IMR-90 (cell line): Measurements from ENCODE around the gene DDX46. TPM values are rescaled to one million over a fixed set of nuclear protein-coding genes. Genes with fewer than 3 reads are reported as not detected.

ENCODE experiments used
- ATAC-seq: fragments of 200-7000 bp; cut with Tn5 transposase; 2 replicates; pipeline ENCODE4 v1.9.1; 2020; ENCODE audit warnings: low read depth, mild to moderate bottlenecking, moderate library complexity
- BruUV-seq: library from RNA; stranded (reverse); fragments of 400-500 nt; replicated peaks from 2 replicates; lab custom pipeline; 2021; lab: Mats Ljungman, UMichigan
- CTCF ChIA-PET: fragments of 300-600 bp; formaldehyde crosslinking; extraction: SDS; loops from one replicate; lab custom pipeline; 2021; ENCODE audit warnings: antibody characterized with exemption; lab: Yijun Ruan, JAX
- POLR2A ChIA-PET: fragments of 300-600 bp; sonication (Branson Sonifier 250); formaldehyde crosslinking; loops from one replicate; lab custom pipeline; 2022; ENCODE audit warnings: antibody characterized with exemption; ENCODE audit not compliant: unreplicated experiment; lab: Charles Lee
- DNase-seq: peaks from one replicate; pipeline ENCODE4 v3.0.0; 2013
- H2AFZ ChIP-seq: replicated peaks from 2 replicates; pipeline ENCODE3; 2013; ENCODE audit warnings: low read length, mild to moderate bottlenecking; ENCODE audit not compliant: poor library complexity
- H2AK5ac ChIP-seq: 2 replicates; pipeline ENCODE4 v1.6.1; 2013; ENCODE audit warnings: low read depth, low read length, inconsistent platforms
- H2AK9ac ChIP-seq: replicated peaks from 2 replicates; pipeline ENCODE3; 2013; ENCODE audit warnings: mild to moderate bottlenecking, low read depth, low read length, moderate library complexity; ENCODE audit not compliant: poor library complexity
- H2BK120ac ChIP-seq: 2 replicates; pipeline ENCODE4 v1.6.1; 2013; ENCODE audit warnings: low read depth, low read length, inconsistent platforms
- H2BK15ac ChIP-seq: 3 replicates; pipeline ENCODE4 v1.6.1; 2013; ENCODE audit warnings: low read depth, low read length, inconsistent platforms
- H2BK20ac ChIP-seq: 2 replicates; pipeline ENCODE4 v1.6.1; 2013; ENCODE audit warnings: low read depth, mild to moderate bottlenecking, inconsistent platforms, low read length, moderate library complexity
- H2BK5ac ChIP-seq: 2 replicates; pipeline ENCODE4 v1.6.1; 2013; ENCODE audit warnings: mild to moderate bottlenecking, low read depth, low read length, inconsistent platforms; ENCODE audit not compliant: poor library complexity, severe bottlenecking
- H3K14ac ChIP-seq: replicated peaks from 2 replicates; pipeline ENCODE4 v1.6.1; 2013; ENCODE audit warnings: low read depth, low read length, inconsistent platforms
- H3K18ac ChIP-seq: 2 replicates; pipeline ENCODE4 v1.6.1; 2013; ENCODE audit warnings: low read depth, low read length, control low read depth
- H3K23ac ChIP-seq: 2 replicates; pipeline ENCODE4 v1.6.1; 2013; ENCODE audit warnings: low read depth, low read length, inconsistent platforms
- H3K27ac ChIP-seq: 2 replicates; pipeline ENCODE4 v1.5.1; 2013; ENCODE audit warnings: mild to moderate bottlenecking, control low read depth, low read length; ENCODE audit not compliant: insufficient read depth
- H3K27me3 ChIP-seq: 2 replicates; pipeline ENCODE4 v1.6.1; 2013; ENCODE audit warnings: low read length; ENCODE audit not compliant: control insufficient read depth, insufficient read depth
- H3K36me3 ChIP-seq: 2 replicates; pipeline ENCODE4 v1.6.1; 2013; ENCODE audit warnings: low read length, mixed read lengths; ENCODE audit not compliant: control insufficient read depth, insufficient read depth
- H3K4ac ChIP-seq: 2 replicates; pipeline ENCODE4 v1.6.1; 2013; ENCODE audit warnings: low read depth, low read length, inconsistent platforms
- H3K4me1 ChIP-seq: 2 replicates; pipeline ENCODE4 v1.6.1; 2013; ENCODE audit warnings: low read length, mixed read lengths; ENCODE audit not compliant: control insufficient read depth, insufficient read depth
- H3K4me2 ChIP-seq: 2 replicates; pipeline ENCODE4 v1.6.1; 2013; ENCODE audit warnings: low read depth, mild to moderate bottlenecking, control low read depth, low read length, moderate library complexity
- H3K4me3 ChIP-seq: 2 replicates; pipeline ENCODE4 v1.5.1; 2013; ENCODE audit warnings: low read depth, mild to moderate bottlenecking, control low read depth, low read length, moderate library complexity; ENCODE audit not compliant: insufficient read depth
- H3K56ac ChIP-seq: 2 replicates; pipeline ENCODE4 v1.6.1; 2013; ENCODE audit warnings: low read length, inconsistent platforms; ENCODE audit not compliant: insufficient read depth; ENCODE audit errors: extremely low read depth
- H3K79me1 ChIP-seq, 2 experiments: 2 replicates each; pipeline ENCODE4 v1.6.1; 2013; ENCODE audit warnings: low read length in 2 of 2, inconsistent platforms in 1 of 2, low read depth in 1 of 2
- H3K9ac ChIP-seq: 2 replicates; pipeline ENCODE4 v1.6.1; 2013; ENCODE audit warnings: low read depth, low read length, control low read depth
- H3K9me1 ChIP-seq: 2 replicates; pipeline ENCODE4 v1.6.1; 2013; ENCODE audit warnings: low read length, inconsistent platforms; ENCODE audit not compliant: insufficient read depth
- H3K9me3 ChIP-seq: 2 replicates; pipeline ENCODE4 v1.6.1; 2013; ENCODE audit warnings: low read length; ENCODE audit not compliant: control insufficient read depth, insufficient read depth
- H4K20me1 ChIP-seq: 2 replicates; pipeline ENCODE4 v1.6.1; 2013; ENCODE audit warnings: low read length, inconsistent platforms; ENCODE audit not compliant: insufficient read depth
- H4K5ac ChIP-seq: 2 replicates; pipeline ENCODE4 v1.6.1; 2013; ENCODE audit warnings: mild to moderate bottlenecking, low read depth, low read length, control low read depth
- H4K8ac ChIP-seq, 2 experiments: 2 replicates each; pipeline ENCODE4 v1.6.1; 2013; ENCODE audit warnings: low read depth in 2 of 2, low read length in 2 of 2, control low read depth in 1 of 2, inconsistent platforms in 1 of 2
- H4K91ac ChIP-seq: 2 replicates; pipeline ENCODE4 v1.6.1; 2013; ENCODE audit warnings: low read depth, low read length, inconsistent platforms; ENCODE audit not compliant: insufficient read depth
- BHLHE40 ChIP-seq: fragments of 150-350 bp; IDR thresholded peaks from 2 replicates; pipeline ENCODE4 v1.6.1; 2016; ENCODE audit warnings: mild to moderate bottlenecking, low read depth, low read length
- CEBPB ChIP-seq: IDR thresholded peaks from 2 replicates; pipeline ENCODE4 v1.6.1; 2012; ENCODE audit warnings: low read depth, low read length, improper control_type of control experiment
- CHD1 ChIP-seq: IDR thresholded peaks from 2 replicates; pipeline ENCODE4 v1.6.1; 2012; ENCODE audit warnings: low read depth, low read length, improper control_type of control experiment
- CTCF ChIP-seq: conservative IDR thresholded peaks from 2 replicates; pipeline ENCODE4 v1.5.1; 2012; ENCODE audit warnings: mild to moderate bottlenecking, low read depth, low read length, improper control_type of control experiment
- ELK1 ChIP-seq: fragments of 150-350 bp; IDR thresholded peaks from 2 replicates; pipeline ENCODE4 v1.6.1; 2016; ENCODE audit warnings: low read depth, mild to moderate bottlenecking, low read length, moderate library complexity, borderline replicate concordance
- FOS ChIP-seq: fragments of 150-350 bp; IDR thresholded peaks from 2 replicates; pipeline ENCODE4 v1.6.1; 2016; ENCODE audit warnings: low read depth, low read length
- MAFK ChIP-seq: IDR thresholded peaks from 2 replicates; pipeline ENCODE4 v1.6.1; 2012; ENCODE audit warnings: low read depth, low read length, improper control_type of control experiment
- MAZ ChIP-seq: IDR thresholded peaks from 2 replicates; pipeline ENCODE4 v1.6.1; 2012; ENCODE audit warnings: low read depth, mild to moderate bottlenecking, low read length, improper control_type of control experiment, moderate library complexity, borderline replicate concordance
- MXI1 ChIP-seq: IDR thresholded peaks from 2 replicates; pipeline ENCODE4 v1.6.1; 2012; ENCODE audit warnings: low read depth, mild to moderate bottlenecking, low read length, moderate library complexity, borderline replicate concordance
- NFE2L2 ChIP-seq: fragments of 150-350 bp; IDR thresholded peaks from 2 replicates; pipeline ENCODE4 v1.6.1; 2016; ENCODE audit warnings: low read depth, mild to moderate bottlenecking, low read length
- POLR2A ChIP-seq: IDR thresholded peaks from 2 replicates; pipeline ENCODE4 v1.6.1; 2012; ENCODE audit warnings: mild to moderate bottlenecking, low read depth, low read length
- RAD21 ChIP-seq: IDR thresholded peaks from 2 replicates; pipeline ENCODE4 v1.6.1; 2012; ENCODE audit warnings: low read length, improper control_type of control experiment
- RCOR1 ChIP-seq: IDR thresholded peaks from 2 replicates; pipeline ENCODE4 v1.6.1; 2012; ENCODE audit warnings: mild to moderate bottlenecking, low read length, improper control_type of control experiment; ENCODE audit not compliant: insufficient replicate concordance
- RFX5 ChIP-seq: IDR thresholded peaks from 2 replicates; pipeline ENCODE4 v1.8.0; 2012; ENCODE audit warnings: low read depth, mild to moderate bottlenecking, low read length, moderate library complexity
- SMC3 ChIP-seq: fragments of 150-350 bp; IDR thresholded peaks from 2 replicates; pipeline ENCODE4 v1.6.1; 2016; ENCODE audit warnings: low read depth, mild to moderate bottlenecking, antibody characterized with exemption, low read length, moderate library complexity
- USF2 ChIP-seq: fragments of 150-350 bp; IDR thresholded peaks from 2 replicates; pipeline ENCODE4 v1.6.1; 2017; ENCODE audit warnings: mild to moderate bottlenecking, antibody characterized with exemption, low read length, low read depth
- WGBS, 2 experiments: methylation state at CpG; one replicate each; pipeline versions ENCODE4 v1.1.5 to v1.1.7; 2013; ENCODE audit warnings: missing lambda C conversion rate in 2 of 2; ENCODE audit not compliant: insufficient read length in 1 of 2; ENCODE audit errors: extremely low coverage in 2 of 2; 5-methylcytosine and 5-hydroxymethylcytosine counted together
- dilution Hi-C: fragments of 300-500 bp; cut with HindIII; formaldehyde crosslinking; loops from one replicate; pipeline ENCODE4 v1.14.3; 2018; ENCODE audit warnings: low sequenced_read_pairs; ENCODE audit not compliant: unreplicated experiment
- in situ Hi-C: fragments of 300-500 bp; cut with MboI; formaldehyde crosslinking; loops from 3 replicates; pipeline ENCODE4 v1.14.3; 2019; ENCODE audit warnings: low sequenced_read_pairs, inconsistent platforms, mixed read lengths
- intact Hi-C: fragments of 100-400 bp; cut with micrococcal nuclease; formaldehyde crosslinking; loops from 2 replicates; pipeline ENCODE4 v1.10.0; 2022
- polyA plus RNA-seq, 3 experiments: library from polyadenylated mRNA; depleted of rRNA; stranded (reverse); fragments of >200 nt; gene quantifications; 2 replicates each; pipeline ENCODE4 v1.2.3, GENCODE V29; 2012; ENCODE audit warnings: low replicate concordance in 1 of 3
- total RNA-seq: library from RNA; depleted of rRNA; stranded (reverse); fragments of >200 nt; gene quantifications from 2 replicates; pipeline ENCODE4 v1.2.3, GENCODE V29; 2012

The DDX46 gene
- total and polyA plus RNA-seq, 2 of the 4 experiments (the other 2 are of a cell fraction): 22.5 to 26.0 TPM

GRCh38 chr5:134787692-134788091, 29.1 kb downstream of the DDX46 start:
- DNase-seq (no peak), ATAC-seq (no peak)
- Histone ChIP-seq H4K8ac (no peak overlapping the region), H3K14ac (no peak overlapping the region), H3K4me3 (no peak overlapping the region), H3K4me1 (peaks cover 8% of the 10 kb centered on the region), H3K27me3 (no peaks in the 10 kb centered on the region), H3K23ac (no peak overlapping the region), H3K9me1 (no peaks in the 10 kb centered on the region), H3K27ac (no peak overlapping the region), H3K36me3 (peaks cover 33% of the 10 kb centered on the region), H2BK20ac (no peak overlapping the region), H2BK15ac (no peak overlapping the region), H4K20me1 (peaks cover 18% of the 10 kb centered on the region; the same call in 1 of the 2 replicates), H2AK5ac (no peak overlapping the region), H3K56ac (no peak overlapping the region), H3K9ac (no peak overlapping the region), H2BK5ac (no peak overlapping the region), H4K91ac (no peak overlapping the region), H3K79me1 (peaks cover 8 to 10% of the 10 kb centered on the region in 2 experiments; a peak in 3 of 4 replicates), H2BK120ac (no peak overlapping the region), H2AK9ac (no peak overlapping the region), H4K5ac (no peak overlapping the region), H3K18ac (no peak overlapping the region), H3K4me2 (no peak overlapping the region), H3K4ac (no peak overlapping the region), H2AFZ (no peak overlapping the region), H3K9me3 (no peaks in the 10 kb centered on the region)
- intact Hi-C loops (loop anchor here (5.0 kb wide), 1 partner anchor 35 kb away; no protein-coding TSS in a partner anchor), dilution Hi-C loops (no loop called here), in situ Hi-C loops (no loop called here)
- no TSS peak for BruUV-seq
- POLR2A ChIA-PET: no interaction called here
- TF ChIP-seq RCOR1: no peak
- TF ChIP-seq CHD1: no peak
- TF ChIP-seq RFX5: no peak
- TF ChIP-seq RAD21: no peak
- TF ChIP-seq ELK1: no peak
- no peak for TF ChIP-seq USF2
- no peak for TF ChIP-seq MXI1
- no peak for TF ChIP-seq MAZ
- TF ChIP-seq FOS: no peak
- TF ChIP-seq CTCF: no peak
- no peak for TF ChIP-seq NFE2L2
- no peak for TF ChIP-seq POLR2A
- no peak for TF ChIP-seq SMC3
- no peak for TF ChIP-seq CEBPB
- TF ChIP-seq BHLHE40: no peak
- TF ChIP-seq MAFK: no peak
- CTCF ChIA-PET: no interaction called here
- no CpG with 5 or more reads among the region's 1 CpG for WGBS, 2 experiments
